H9 (cell line): ENCODE measurements around the gene MGME1. TPM values are rescaled to one million over a fixed set of nuclear protein-coding genes. Genes with fewer than 3 reads are reported as not detected.

ENCODE experiments used
- DNase-seq: peaks from one replicate; pipeline ENCODE4 v3.0.0-alpha.2; 2017
- H2AFZ ChIP-seq: one replicate; pipeline ENCODE4 v1.6.1; 2013; ENCODE audit warnings: mild to moderate bottlenecking, low read length, control low read depth, moderate library complexity
- H2AK5ac ChIP-seq: 2 replicates; pipeline ENCODE4 v1.6.1; 2013; ENCODE audit warnings: low read length, control low read depth, mixed read lengths; ENCODE audit not compliant: insufficient read length
- H2BK120ac ChIP-seq: one replicate; pipeline ENCODE4 v1.6.1; 2013; ENCODE audit warnings: low read depth, mild to moderate bottlenecking, low read length, control low read depth, inconsistent platforms; ENCODE audit not compliant: poor library complexity, severe bottlenecking
- H2BK12ac ChIP-seq: 2 replicates; pipeline ENCODE4 v1.6.1; 2013; ENCODE audit warnings: low read length, control low read depth, mixed read lengths, low read depth; ENCODE audit not compliant: insufficient read length
- H2BK15ac ChIP-seq: 2 replicates; pipeline ENCODE4 v1.6.1; 2013; ENCODE audit warnings: low read depth, low read length, control low read depth
- H2BK20ac ChIP-seq: one replicate; pipeline ENCODE4 v1.6.1; 2013; ENCODE audit warnings: low read depth, mild to moderate bottlenecking, low read length, control low read depth, inconsistent platforms; ENCODE audit not compliant: poor library complexity, severe bottlenecking
- H2BK5ac ChIP-seq: 2 replicates; pipeline ENCODE4 v1.6.1; 2013; ENCODE audit warnings: low read length, control low read depth, mixed read lengths; ENCODE audit not compliant: insufficient read length
- H3K14ac ChIP-seq: 2 replicates; pipeline ENCODE4 v1.6.1; 2013; ENCODE audit warnings: low read length, control low read depth; ENCODE audit not compliant: insufficient read depth
- H3K18ac ChIP-seq: 2 replicates; pipeline ENCODE4 v1.6.1; 2013; ENCODE audit warnings: low read depth, mild to moderate bottlenecking, mixed read lengths, low read length, control low read depth; ENCODE audit not compliant: insufficient read length
- H3K23ac ChIP-seq: 2 replicates; pipeline ENCODE4 v1.6.1; 2013; ENCODE audit warnings: low read length, control low read depth, mixed read lengths, low read depth; ENCODE audit not compliant: insufficient read length
- H3K23me2 ChIP-seq: 2 replicates; pipeline ENCODE4 v1.6.1; 2013; ENCODE audit warnings: low read depth, mild to moderate bottlenecking, mixed read lengths, low read length, control low read depth; ENCODE audit not compliant: insufficient read length, poor library complexity, severe bottlenecking
- H3K27ac ChIP-seq: 2 replicates; pipeline ENCODE4 v1.5.1; 2013; ENCODE audit warnings: low read length, control low read depth, mixed read lengths, low read depth; ENCODE audit not compliant: insufficient read length
- H3K27me3 ChIP-seq: 2 replicates; pipeline ENCODE4 v1.6.1; 2013; ENCODE audit warnings: low read length, control low read depth, inconsistent platforms; ENCODE audit not compliant: insufficient read depth
- H3K4ac ChIP-seq: 2 replicates; pipeline ENCODE4 v1.6.1; 2013; ENCODE audit warnings: low read depth, mild to moderate bottlenecking, control low read depth, inconsistent platforms, low read length, moderate library complexity
- H3K4me1 ChIP-seq: 2 replicates; pipeline ENCODE4 v1.6.1; 2013; ENCODE audit warnings: low read length, control low read depth, inconsistent platforms; ENCODE audit not compliant: insufficient read depth
- H3K4me2 ChIP-seq: 2 replicates; pipeline ENCODE4 v1.6.1; 2013; ENCODE audit warnings: low read length, control low read depth, mixed read lengths; ENCODE audit not compliant: insufficient read length, insufficient read depth
- H3K56ac ChIP-seq: 2 replicates; pipeline ENCODE4 v1.6.1; 2013; ENCODE audit warnings: low read depth, mild to moderate bottlenecking, mixed read lengths, low read length, control low read depth; ENCODE audit not compliant: insufficient read length
- H3K79me1 ChIP-seq: 2 replicates; pipeline ENCODE4 v1.6.1; 2013; ENCODE audit warnings: low read depth, mild to moderate bottlenecking, moderate library complexity, low read length, control low read depth, inconsistent platforms; ENCODE audit not compliant: insufficient read depth, poor library complexity, severe bottlenecking
- H3K79me2 ChIP-seq: 2 replicates; pipeline ENCODE4 v1.6.1; 2013; ENCODE audit warnings: low read length, control low read depth, inconsistent platforms; ENCODE audit not compliant: insufficient read depth
- H3K9ac ChIP-seq: 2 replicates; pipeline ENCODE4 v1.6.1; 2013; ENCODE audit warnings: low read length, control low read depth, mixed read lengths; ENCODE audit not compliant: insufficient read length; ENCODE audit errors: extremely low read depth
- H3K9me3 ChIP-seq: one replicate; pipeline ENCODE4 v1.6.1; 2013; ENCODE audit warnings: low read depth, low read length, inconsistent platforms; ENCODE audit not compliant: control insufficient read depth
- H3T11ph ChIP-seq: one replicate; pipeline ENCODE4 v1.6.1; 2013; ENCODE audit warnings: mild to moderate bottlenecking, low read length, control low read depth, inconsistent platforms
- H4K20me1 ChIP-seq: one replicate; pipeline ENCODE4 v1.6.1; 2013; ENCODE audit not compliant: control insufficient read depth, insufficient read length, insufficient read depth
- H4K5ac ChIP-seq: 2 replicates; pipeline ENCODE4 v1.6.1; 2013; ENCODE audit warnings: low read depth, mild to moderate bottlenecking, mixed read lengths, low read length, control low read depth; ENCODE audit not compliant: insufficient read length
- H4K8ac ChIP-seq: replicated peaks from 2 replicates; pipeline ENCODE4 v1.6.1; 2013; ENCODE audit warnings: low read length, control low read depth, mixed read lengths, low read depth; ENCODE audit not compliant: insufficient read length
- H4K91ac ChIP-seq: 2 replicates; pipeline ENCODE4 v1.6.1; 2013; ENCODE audit warnings: low read depth, mild to moderate bottlenecking, moderate library complexity, mixed read lengths, low read length, control low read depth; ENCODE audit not compliant: insufficient read length
- H3K27ac Mint-ChIP-seq, 3 experiments: 2 replicates in 2 of 3; 3 replicates in 1 of 3; pipeline ENCODE4 v1.8.0; 2020 to 2021; ENCODE audit warnings: mixed read lengths in 3 of 3, mild to moderate bottlenecking in 1 of 3, moderate library complexity in 1 of 3
- H3K27me3 Mint-ChIP-seq: 2 replicates; pipeline ENCODE4 v1.8.0; 2021; ENCODE audit warnings: low read depth, mild to moderate bottlenecking, moderate library complexity, mixed read lengths
- H3K36me3 Mint-ChIP-seq, 3 experiments: 2 replicates in 2 of 3; 3 replicates in 1 of 3; pipeline ENCODE4 v1.8.0; 2020 to 2021; ENCODE audit warnings: low read depth in 3 of 3, mixed read lengths in 3 of 3; ENCODE audit not compliant: insufficient read depth in 1 of 3
- H3K4me1 Mint-ChIP-seq, 2 experiments: 2 replicates each; pipeline ENCODE4 v1.8.0; 2020; ENCODE audit warnings: mixed read lengths in 2 of 2
- H3K4me3 Mint-ChIP-seq, 2 experiments: 2 replicates in 1 of 2; 3 replicates in 1 of 2; pipeline ENCODE4 v1.8.0; 2020 to 2021; ENCODE audit warnings: mild to moderate bottlenecking in 2 of 2, mixed read lengths in 2 of 2, moderate library complexity in 1 of 2
- H3K9me3 Mint-ChIP-seq, 2 experiments: 2 replicates in 1 of 2; 3 replicates in 1 of 2; pipeline ENCODE4 v1.8.0; 2020; ENCODE audit warnings: mild to moderate bottlenecking in 2 of 2, mixed read lengths in 2 of 2, moderate library complexity in 1 of 2
- WGBS: extraction: QIAGEN DNeasy Blood & Tissue Kit; methylation state at CpG from one replicate; pipeline ENCODE4 v1.1.7; 2013; ENCODE audit warnings: missing lambda C conversion rate, low lambda C conversion rate, mixed read lengths; ENCODE audit not compliant: insufficient read length; ENCODE audit errors: extremely low coverage; 5-methylcytosine and 5-hydroxymethylcytosine counted together
- total RNA-seq: library from RNA; stranded (reverse); gene quantifications from 2 replicates; pipeline ENCODE4 v1.2.1, GENCODE V29; 2021
- TF ChIP-seq, protein P1 (sequence below): fragments of 200-600 bp; sonication (generic); conservative IDR thresholded peaks from 3 replicates; pipeline ENCODE4 v1.8.0; 2021; ENCODE audit warnings: antibody characterized with exemption, mild to moderate bottlenecking

The MGME1 gene
- total RNA-seq, 1 experiment from 2014 or later = 48.9 TPM

DNA sequence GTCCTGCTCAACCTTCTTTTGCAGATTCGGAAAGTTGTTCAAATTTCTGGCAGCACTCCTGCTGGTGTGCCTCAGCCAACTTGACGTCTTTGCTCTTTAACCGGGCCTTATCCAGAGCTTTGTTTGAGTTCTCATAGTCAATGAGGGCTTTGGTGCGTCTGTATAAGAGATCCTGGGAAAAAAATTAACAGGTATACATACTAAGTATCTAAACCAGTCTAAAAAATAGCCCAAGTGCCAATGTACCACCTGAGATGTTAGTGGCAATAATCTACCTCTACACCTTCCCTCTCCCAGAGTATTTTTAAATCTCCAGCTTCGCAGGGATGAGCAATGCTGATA, 21.4 kb upstream of the MGME1 start:
- peaks cover 4% of the 10 kb centered on the region for H3K79me1 ChIP-seq
- no peak overlapping the region for H3K4me2 ChIP-seq
- H2BK120ac ChIP-seq = no peak overlapping the region
- no peak overlapping the region for H3K9ac ChIP-seq
- no peak overlapping the region for H3T11ph ChIP-seq
- DNase-seq = no peak
- no peak overlapping the region for H3K27ac ChIP-seq
- H4K5ac ChIP-seq = no peak overlapping the region
- no peaks in the 10 kb centered on the region for H3K27me3 Mint-ChIP-seq
- no peak overlapping the region for H2BK15ac ChIP-seq
- H3K18ac ChIP-seq = no peak overlapping the region
- H3K4ac ChIP-seq = no peak overlapping the region
- no peak overlapping the region for H2AFZ ChIP-seq
- H2BK5ac ChIP-seq = no peak overlapping the region
- no peaks in the 10 kb centered on the region for H3K23me2 ChIP-seq
- no peak overlapping the region; a peak in 1 of 7 replicates for H3K27ac Mint-ChIP-seq
- H3K56ac ChIP-seq = no peak overlapping the region
- no peaks in the 10 kb centered on the region for H3K79me2 ChIP-seq
- H3K27me3 ChIP-seq = no peaks in the 10 kb centered on the region
- H3K36me3 Mint-ChIP-seq = peaks cover 84 to 99% (median 99%) of the 10 kb centered on the region in 3 experiments; a peak in 6 of 7 replicates
- H3K9me3 ChIP-seq = no peaks in the 10 kb centered on the region
- H3K4me1 ChIP-seq = no peaks in the 10 kb centered on the region
- no peaks in the 10 kb centered on the region for H4K20me1 ChIP-seq
- H3K9me3 Mint-ChIP-seq = no peaks in the 10 kb centered on the region
- no peak overlapping the region for H2AK5ac ChIP-seq
- H3K4me3 Mint-ChIP-seq = no peak overlapping the region
- H2BK12ac ChIP-seq = no peak overlapping the region
- H4K8ac ChIP-seq = no peak overlapping the region
- no peak overlapping the region for H4K91ac ChIP-seq
- no peak overlapping the region for H3K23ac ChIP-seq
- H3K4me1 Mint-ChIP-seq = peaks cover 9 to 12% of the 10 kb centered on the region in 2 experiments
- TF ChIP-seq, protein P1, sequence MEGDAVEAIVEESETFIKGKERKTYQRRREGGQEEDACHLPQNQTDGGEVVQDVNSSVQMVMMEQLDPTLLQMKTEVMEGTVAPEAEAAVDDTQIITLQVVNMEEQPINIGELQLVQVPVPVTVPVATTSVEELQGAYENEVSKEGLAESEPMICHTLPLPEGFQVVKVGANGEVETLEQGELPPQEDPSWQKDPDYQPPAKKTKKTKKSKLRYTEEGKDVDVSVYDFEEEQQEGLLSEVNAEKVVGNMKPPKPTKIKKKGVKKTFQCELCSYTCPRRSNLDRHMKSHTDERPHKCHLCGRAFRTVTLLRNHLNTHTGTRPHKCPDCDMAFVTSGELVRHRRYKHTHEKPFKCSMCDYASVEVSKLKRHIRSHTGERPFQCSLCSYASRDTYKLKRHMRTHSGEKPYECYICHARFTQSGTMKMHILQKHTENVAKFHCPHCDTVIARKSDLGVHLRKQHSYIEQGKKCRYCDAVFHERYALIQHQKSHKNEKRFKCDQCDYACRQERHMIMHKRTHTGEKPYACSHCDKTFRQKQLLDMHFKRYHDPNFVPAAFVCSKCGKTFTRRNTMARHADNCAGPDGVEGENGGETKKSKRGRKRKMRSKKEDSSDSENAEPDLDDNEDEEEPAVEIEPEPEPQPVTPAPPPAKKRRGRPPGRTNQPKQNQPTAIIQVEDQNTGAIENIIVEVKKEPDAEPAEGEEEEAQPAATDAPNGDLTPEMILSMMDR = no peak
- WGBS = no CpG with 5 or more reads among the region's 5 CpGs
- H3K14ac ChIP-seq = no peak overlapping the region
- no peak overlapping the region for H2BK20ac ChIP-seq
